H54 (cell line): Measurements from ENCODE around the gene NBAS.
"Not testable (repeated sequence)": the region's sequence is repeated elsewhere in the genome, so short reads cannot be mapped to it uniquely, and the experiment has no call there.

Experiments
- DNase-seq: peaks from one replicate; pipeline ENCODE4 v3.0.0; 2011; ENCODE audit warnings: low spot score, mixed read lengths; ENCODE audit not compliant: insufficient read length
- FAIRE-seq: peaks from 3 replicates; lab custom pipeline; 2011; peaks lifted over from hg19 to GRCh38; lab: Jason Lieb, UNC
- POLR2A ChIP-seq: IDR thresholded peaks from 2 replicates; pipeline ENCODE4 v1.6.1; 2011; ENCODE audit warnings: low read depth, mild to moderate bottlenecking, low read length

The NBAS gene

GRCh38 chr2:15457868-15458267 is 103.3 kb downstream of the NBAS start:
- DNase-seq, result no peak
- no peak for FAIRE-seq
- no peak for TF ChIP-seq POLR2A

GRCh38 chr2:15456352-15456751 is 104.8 kb downstream of the NBAS start:
- TF ChIP-seq POLR2A, result no peak
- no peak for FAIRE-seq
- no peak for DNase-seq

GRCh38 chr2:15450808-15451207 is 110.3 kb downstream of the NBAS start:
- TF ChIP-seq POLR2A, result no peak
- DNase-seq, result no peak
- no peak for FAIRE-seq

- no peak for TF ChIP-seq POLR2A
- FAIRE-seq, result no peak
- no peak for DNase-seq
Observed at GRCh38 chr2:15449556-15450236, 111.4 kb downstream of the NBAS start.

- no peak for FAIRE-seq
- no peak for TF ChIP-seq POLR2A
- no peak for DNase-seq
Observed at GRCh38 chr2:15448250-15448839, 112.8 kb downstream of the NBAS start.

- FAIRE-seq, result no peak
Observed at GRCh38 chr2:15447381-15447780, 113.8 kb downstream of the NBAS start.

GRCh38 chr2:15446961-15447360 is 114.2 kb downstream of the NBAS start:
- TF ChIP-seq POLR2A, result no peak
- no peak for FAIRE-seq
- no peak for DNase-seq

More at GRCh38 chr2:15447381-15447780, 113.8 kb downstream of the NBAS start:
- DNase-seq, result no peak
- TF ChIP-seq POLR2A, result no peak

- no peak for TF ChIP-seq POLR2A
- FAIRE-seq (no peak), DNase-seq (no peak)
Observed at GRCh38 chr2:15445891-15446562, 115.1 kb downstream of the NBAS start.

- DNase-seq, FAIRE-seq: not testable (repeated sequence)
Observed at GRCh38 chr2:15439768-15440524, 121.2 kb downstream of the NBAS start.

GRCh38 chr2:15439366-15439765 is 121.8 kb downstream of the NBAS start:
- FAIRE-seq, DNase-seq: not testable (repeated sequence)

GRCh38 chr2:15436195-15436594 is 124.9 kb downstream of the NBAS start:
- FAIRE-seq, result no peak
- TF ChIP-seq POLR2A, result no peak

GRCh38 chr2:15435474-15435873 is 125.7 kb downstream of the NBAS start:
- DNase-seq, result no peak
- no peak for FAIRE-seq
- TF ChIP-seq POLR2A, result no peak

More at GRCh38 chr2:15436195-15436594, 124.9 kb downstream of the NBAS start:
- DNase-seq, result no peak

- no peak for FAIRE-seq
- DNase-seq, result no peak
- no peak for TF ChIP-seq POLR2A
Observed at GRCh38 chr2:15432642-15433256, 128.4 kb downstream of the NBAS start.
